ENCODE results near the gene AK9.

GRCh38 chr6:109625199-109625598 lies 65.8 kb downstream of the AK9 start:
- TF ChIP-seq ZNF384 (IDR thresholded peaks at IDR 0.05; ENCODE audit: low read depth, low read length) (no peak), SREBF1 (IDR thresholded peaks at IDR 0.05; ENCODE audit: borderline replicate concordance, low read depth, low read length) (no peak), JUND (IDR thresholded peaks at IDR 0.05; ENCODE audit: borderline replicate concordance, low read depth, low read length) (no peak), JUND (tag; IDR thresholded peaks at IDR 0.05; ENCODE audit: borderline replicate concordance, low read depth, low read length) (no peak)

All from K562 (cell line).